ENCODE results near the gene GALNT13.

The GALNT13 gene

DNA sequence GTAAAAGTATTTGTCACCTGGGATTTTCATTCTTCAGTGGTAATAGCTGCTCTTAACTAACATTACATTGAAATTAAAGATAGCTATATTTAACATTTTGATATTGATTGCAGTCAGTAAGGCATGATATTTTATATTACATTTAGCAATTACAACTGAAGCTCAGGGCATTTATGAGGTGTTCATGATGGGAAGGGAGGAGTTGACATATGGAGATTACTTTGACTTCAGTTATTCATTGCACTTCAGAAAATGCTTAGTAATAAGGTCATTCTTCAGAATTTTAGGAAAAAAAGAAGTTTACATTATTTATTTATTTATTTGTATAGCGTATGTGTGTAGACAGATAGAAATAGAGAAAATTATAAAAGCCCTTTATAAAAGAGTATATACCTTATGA, 352.0 kb downstream of the GALNT13 start:
- DNase-seq (ENCODE audit: low spot score) = no peak

- no peak for DNase-seq (ENCODE audit: low spot score)
Observed at GRCh38 chr2:154226931-154227330, 355.2 kb downstream of the GALNT13 start.

DNA sequence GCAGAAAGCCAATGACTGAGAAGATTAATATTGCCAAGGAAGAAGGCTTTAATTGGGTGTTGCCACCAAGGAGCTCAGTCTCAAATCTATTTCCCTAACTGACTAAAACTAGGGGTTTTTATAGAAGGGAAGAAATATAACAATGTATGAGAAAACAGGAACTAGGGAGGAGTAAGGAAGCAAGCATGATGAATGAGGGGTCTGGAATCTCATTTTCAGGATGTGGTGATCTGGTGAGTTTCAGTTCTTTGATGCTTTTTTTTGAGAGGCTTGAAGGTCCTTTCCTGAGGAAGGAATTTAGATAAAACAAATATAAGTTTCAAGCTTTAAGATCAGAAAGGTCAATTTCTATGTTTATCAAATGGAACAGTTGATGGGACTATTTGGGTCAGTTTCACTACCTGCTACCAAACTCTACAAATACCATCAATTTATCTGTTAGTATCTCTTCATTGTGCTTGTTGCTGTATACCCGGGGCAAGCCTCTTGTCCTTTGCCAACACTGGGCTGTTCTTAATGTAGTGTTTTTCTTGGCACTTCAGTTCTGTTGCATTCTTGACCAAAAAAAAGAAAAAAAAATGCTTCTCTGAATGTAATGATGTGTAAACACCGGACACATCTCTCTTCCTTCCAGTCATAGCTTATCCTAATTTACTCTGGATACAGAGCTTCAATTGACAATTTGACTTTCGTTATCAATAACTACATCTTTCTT, 357.0 kb downstream of the GALNT13 start:
- DNase-seq (ENCODE audit: low spot score) = no peak

DNA sequence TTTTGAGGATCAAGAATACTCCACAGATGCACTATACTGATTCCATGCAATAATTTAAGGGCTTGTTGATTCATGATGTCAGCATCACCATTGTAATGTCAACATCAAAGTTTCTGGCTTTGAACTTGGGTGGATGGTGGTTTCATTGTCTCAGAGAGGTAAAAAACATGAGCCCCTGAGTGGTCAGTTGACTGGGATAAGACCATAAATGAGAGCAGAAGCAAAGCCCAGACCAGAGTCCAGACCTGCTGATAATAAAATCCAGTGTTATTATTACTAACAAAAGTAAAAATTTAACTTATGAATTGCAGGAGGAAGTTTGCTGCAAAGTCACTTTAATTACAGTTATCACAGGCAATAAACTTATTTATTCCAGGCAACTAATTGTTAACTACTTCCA, 358.2 kb downstream of the GALNT13 start:
- no peak for DNase-seq (ENCODE audit: low spot score)

- no peak for DNase-seq (ENCODE audit: low spot score)
Observed at GRCh38 chr2:154231021-154231420, 359.3 kb downstream of the GALNT13 start.

DNA sequence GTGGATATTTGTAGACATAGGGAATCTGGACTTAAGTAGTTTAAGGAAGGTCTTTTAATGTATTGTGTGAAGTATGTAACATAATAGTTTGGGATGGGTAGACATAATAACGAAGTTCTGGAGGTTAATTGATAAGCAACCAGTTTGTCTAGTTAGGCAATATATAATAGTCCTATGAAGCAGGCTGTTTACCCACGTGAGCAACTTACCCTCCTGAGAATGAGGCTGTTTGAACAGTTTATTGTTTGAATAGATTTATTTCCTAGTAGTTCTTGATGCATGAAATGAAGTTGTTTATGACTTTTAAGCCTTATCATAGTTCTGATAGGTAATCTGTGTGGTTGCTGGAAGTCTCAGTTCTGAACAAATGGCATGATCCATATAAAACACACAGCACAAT, 361.5 kb downstream of the GALNT13 start:
- no peak for DNase-seq (ENCODE audit: low spot score)

GRCh38 chr2:154238252-154238651, 366.5 kb downstream of the GALNT13 start:
- DNase-seq (ENCODE audit: low spot score) = no peak

DNA sequence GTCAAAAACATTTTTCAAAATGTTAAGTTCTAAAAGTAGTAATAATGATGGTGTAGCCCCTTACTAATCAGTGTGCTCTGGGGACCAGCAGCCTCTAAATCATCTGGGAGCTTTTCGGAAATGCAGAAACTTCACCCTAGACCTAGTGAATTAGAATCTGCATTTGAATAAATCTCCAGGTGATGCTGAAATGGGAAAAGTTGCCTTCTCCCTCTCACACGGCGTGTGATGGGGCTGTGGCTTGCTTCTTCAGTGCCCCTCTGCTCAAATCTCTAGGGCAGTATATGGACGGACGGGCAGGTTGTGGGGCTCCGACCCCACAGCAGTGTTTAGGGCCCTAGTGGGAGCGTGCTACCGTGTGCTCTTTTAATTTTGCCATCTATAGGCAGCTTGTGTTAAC, 368.6 kb downstream of the GALNT13 start:
- no peak for DNase-seq (ENCODE audit: low spot score)

DNA sequence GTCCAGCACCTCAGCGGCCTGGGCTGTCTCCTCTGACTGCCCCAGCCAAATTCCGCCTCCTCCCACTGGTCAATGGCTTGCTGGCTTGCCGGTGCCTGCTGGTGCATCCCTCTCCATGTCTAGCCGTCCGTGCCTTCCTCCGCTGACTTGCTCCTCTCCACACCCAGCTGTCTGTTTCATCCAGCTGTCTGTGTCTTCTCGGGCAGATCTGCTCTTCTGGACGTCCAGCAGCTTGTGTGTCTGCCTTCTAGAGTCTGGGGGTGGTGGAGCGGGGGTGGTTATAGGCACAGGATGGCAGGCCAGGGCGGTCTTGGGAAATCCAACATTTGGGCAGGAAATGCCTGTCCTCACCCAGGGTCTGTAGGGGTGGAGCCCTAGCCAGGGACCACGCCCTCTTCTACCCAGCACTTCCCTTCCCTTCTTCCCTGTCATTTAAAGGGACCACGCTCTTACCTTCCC, 369.2 kb downstream of the GALNT13 start:
- no peak for DNase-seq (ENCODE audit: low spot score)

DNA sequence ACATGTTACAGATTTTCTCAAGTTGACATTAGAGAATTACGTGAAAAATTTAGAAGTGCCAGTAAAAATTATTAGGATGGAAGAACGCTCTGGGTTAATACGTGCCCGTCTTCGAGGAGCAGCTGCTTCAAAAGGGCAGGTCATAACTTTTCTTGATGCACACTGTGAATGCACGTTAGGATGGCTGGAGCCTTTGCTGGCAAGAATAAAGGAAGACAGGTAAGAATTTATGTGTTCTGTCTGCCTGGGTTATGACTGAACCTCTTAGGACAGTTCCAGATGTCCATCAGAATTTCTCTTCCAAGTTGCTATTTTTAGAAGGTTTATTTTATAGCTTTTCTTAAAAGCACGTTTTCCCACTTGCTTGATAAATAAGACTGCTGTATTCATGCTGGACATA, 371.0 kb downstream of the GALNT13 start:
- DNase-seq (ENCODE audit: low spot score) = no peak

DNA sequence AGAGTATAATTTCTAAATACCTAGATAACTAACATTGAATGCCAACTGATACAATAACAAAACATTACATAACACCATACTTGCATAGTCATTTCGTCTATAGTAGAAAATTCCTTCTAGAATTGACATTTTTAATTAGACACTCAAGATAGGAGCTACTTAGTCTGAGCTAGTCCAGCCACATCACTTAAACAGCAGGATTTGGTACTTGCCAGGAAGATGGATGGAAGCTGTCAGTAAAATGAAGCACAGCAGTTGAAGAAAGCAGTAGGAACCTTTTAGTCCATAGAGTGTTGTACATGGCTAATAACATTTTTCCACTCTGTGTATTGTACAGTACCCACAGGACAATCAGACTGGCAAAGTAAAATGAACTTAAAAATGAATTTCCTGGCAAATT, 372.0 kb downstream of the GALNT13 start:
- no peak for DNase-seq (ENCODE audit: low spot score)

DNA sequence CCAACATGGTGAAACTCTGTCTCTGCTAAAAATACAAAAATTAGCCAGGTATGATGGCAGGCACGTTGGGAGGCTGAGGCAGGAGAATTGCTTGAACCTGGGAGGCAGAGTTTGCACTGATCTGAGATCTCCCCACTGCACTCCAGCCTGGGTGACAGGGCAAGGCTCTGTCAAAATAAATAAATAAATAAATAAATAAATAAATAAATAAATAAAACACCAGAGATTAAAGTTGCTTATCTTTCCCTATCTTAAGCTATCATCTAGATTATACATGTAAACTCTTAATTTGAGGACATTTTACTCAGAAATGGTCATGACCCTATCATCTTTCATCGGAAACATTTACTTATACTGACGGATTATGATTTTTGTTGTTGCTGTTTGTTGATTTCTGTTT, 373.2 kb downstream of the GALNT13 start:
- no peak for DNase-seq (ENCODE audit: low spot score)

DNA sequence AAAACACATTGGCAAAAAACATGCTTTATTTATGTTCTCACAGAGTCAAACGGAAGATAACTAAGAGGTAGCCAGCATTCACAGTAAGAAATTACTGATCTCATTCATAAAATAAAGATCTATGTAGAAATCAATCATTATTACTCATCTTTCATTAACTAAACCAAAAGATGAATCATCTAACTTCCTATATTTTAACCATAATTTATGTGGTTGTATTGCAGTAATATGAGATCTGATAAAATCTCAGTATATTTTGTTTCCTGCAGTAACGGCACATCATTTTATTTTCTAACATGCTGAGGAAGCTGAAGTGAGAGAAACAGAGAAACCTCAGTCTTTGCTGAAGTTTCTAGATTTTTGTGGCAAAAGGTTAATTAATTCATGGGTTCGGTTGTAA, 375.8 kb downstream of the GALNT13 start:
- no peak for DNase-seq (ENCODE audit: low spot score)

DNA sequence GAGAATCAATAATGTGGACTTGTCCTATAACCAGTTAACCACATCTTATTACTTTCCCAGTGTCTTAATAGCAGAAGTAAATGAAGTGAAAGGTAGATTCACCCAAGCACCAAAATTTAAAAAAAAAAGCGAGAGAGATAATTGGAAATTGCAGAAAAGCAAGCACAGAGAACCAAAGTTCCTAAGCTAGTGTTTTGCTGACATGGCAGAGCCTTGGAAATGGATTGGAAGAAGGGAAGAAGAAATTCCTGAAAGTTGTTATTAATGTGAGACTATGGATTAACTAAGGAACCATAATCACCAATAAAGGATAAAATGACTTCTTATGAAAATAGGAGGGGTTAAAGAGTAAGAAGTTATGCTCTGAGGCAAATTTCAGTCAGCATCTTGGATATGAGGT, 384.4 kb downstream of the GALNT13 start:
- DNase-seq (ENCODE audit: low spot score) = no peak

DNA sequence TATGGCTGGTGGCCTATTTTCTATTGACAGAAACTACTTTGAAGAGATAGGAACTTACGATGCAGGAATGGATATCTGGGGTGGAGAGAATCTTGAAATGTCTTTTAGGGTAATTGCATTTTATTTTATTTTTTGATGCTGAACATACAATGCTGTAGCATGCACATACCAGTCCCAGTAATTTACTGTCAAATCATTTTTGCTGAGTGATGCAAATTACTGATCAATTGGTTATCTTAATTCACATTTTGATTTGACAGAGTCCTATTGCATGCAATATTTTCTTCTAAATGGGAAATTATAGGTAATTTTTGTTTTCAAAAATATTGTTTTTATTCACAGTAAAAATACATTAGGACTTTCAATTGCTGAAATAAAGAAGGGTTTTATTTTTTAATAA, 387.3 kb downstream of the GALNT13 start:
- DNase-seq (ENCODE audit: low spot score) = no peak

DNA sequence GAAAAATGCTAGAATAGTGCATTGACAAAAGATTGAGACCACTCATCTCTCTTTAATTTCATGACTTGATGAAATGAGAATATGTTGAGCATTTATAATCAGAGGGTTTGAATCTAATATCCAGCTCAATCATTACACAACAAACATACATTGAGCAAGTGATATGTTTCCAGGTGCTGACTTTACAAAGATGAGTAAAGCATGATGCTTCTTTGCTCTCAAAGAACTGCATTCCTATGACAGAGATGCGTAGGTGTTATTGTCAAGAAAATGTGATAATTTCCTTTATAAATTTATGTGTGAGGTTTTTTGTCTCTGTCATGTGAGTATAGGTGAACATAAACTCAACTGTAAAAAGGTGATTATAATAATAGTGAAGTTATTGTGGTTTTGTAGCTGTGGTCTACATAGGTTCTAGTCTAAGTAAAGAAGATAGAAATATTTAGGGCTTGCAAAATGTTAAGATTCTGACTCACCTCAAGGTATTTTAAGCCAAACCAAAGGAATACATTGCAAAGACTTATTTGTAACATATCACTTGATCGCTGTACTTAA, 389.8 kb downstream of the GALNT13 start:
- no peak for DNase-seq (ENCODE audit: low spot score)

GRCh38 chr2:154263206-154263605, 391.5 kb downstream of the GALNT13 start:
- no peak for DNase-seq (ENCODE audit: low spot score)

GRCh38 chr2:154264024-154264423, 392.3 kb downstream of the GALNT13 start:
- DNase-seq (ENCODE audit: low spot score) = no peak

DNA sequence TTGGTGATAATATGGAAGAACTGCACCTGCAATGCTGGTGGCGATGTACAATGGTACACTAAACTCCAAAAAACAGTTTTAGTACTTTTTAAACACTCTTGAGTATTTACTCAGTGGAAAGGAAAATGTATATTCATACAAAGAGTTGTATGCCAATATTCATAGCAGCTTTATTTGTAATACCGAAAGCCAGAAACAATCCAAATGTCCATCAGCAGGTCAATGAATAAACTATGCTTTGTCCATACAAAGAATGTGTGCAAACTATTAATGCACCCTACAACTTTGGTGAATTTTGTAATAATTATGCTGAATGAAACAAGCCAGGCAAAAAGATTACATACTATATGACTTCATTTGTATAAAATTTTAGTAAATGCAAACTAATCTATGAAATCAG, 396.3 kb downstream of the GALNT13 start:
- DNase-seq (ENCODE audit: low spot score) = no peak

- no peak for DNase-seq (ENCODE audit: low spot score)
Observed at GRCh38 chr2:154280543-154280942, 408.8 kb downstream of the GALNT13 start.

GRCh38 chr2:154289870-154290269, 418.1 kb downstream of the GALNT13 start:
- DNase-seq (ENCODE audit: low spot score) = no peak

DNA sequence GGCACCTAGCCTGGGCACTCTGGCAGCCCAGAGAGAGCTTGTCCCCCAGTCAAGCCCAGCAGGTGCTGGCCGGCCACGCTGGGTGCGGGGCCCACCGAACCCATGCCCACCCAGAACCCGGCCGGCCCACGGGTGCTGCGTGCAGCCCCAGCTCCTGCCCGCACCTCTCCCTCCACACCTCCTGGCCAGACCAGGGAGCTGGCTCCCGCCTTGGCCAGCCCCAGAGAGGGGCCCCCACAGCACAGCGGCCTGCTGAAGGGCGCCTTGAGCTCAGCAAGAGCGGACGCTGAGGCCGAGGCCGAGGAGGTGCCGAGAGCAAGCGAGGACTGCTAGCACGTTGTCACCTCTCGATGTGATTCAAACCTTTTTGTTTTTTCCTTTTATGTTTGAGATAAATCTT, 419.8 kb downstream of the GALNT13 start:
- DNase-seq (ENCODE audit: low spot score) = no peak

- DNase-seq (ENCODE audit: low spot score) = no peak
Observed at GRCh38 chr2:154291927-154292326, 420.2 kb downstream of the GALNT13 start.

- DNase-seq (ENCODE audit: low spot score) = no peak
Observed at GRCh38 chr2:154293864-154294263, 422.1 kb downstream of the GALNT13 start.

Data from hepatic stellate cell (primary cell).